K562 (cell line): Measurements from ENCODE around the gene CSTB. TPM values are rescaled to one million over a fixed set of nuclear protein-coding genes. Genes with fewer than 3 reads are reported as not detected.

Experiments
- ATAC-seq: fragments of 200-7000 bp; cut with Tn5 transposase; 3 replicates; pipeline ENCODE4 v1.9.1; 2020; ENCODE audit warnings: moderate library complexity
- BruUV-seq: library from RNA; stranded (reverse); fragments of 400-500 nt; replicated peaks from 2 replicates; lab custom pipeline; 2021; lab: Mats Ljungman, UMichigan
- CTCF ChIA-PET: fragments of 300-600 bp; formaldehyde crosslinking; extraction: SDS; loops from one replicate; lab custom pipeline; 2021; ENCODE audit warnings: low intra/inter-chr PET ratio; lab: Yijun Ruan, JAX
- POLR2A ChIA-PET: fragments of 300-600, 350-650 bp; sonication (Branson Sonifier 250); formaldehyde crosslinking; extraction: SDS; loops from one replicate; lab custom pipeline; 2021; ENCODE audit warnings: antibody characterized with exemption, inconsistent platforms; lab: Yijun Ruan, JAX
- DNase-seq, 4 experiments: peaks; one replicate each; pipeline versions ENCODE4 v3.0.0 to v3.0.0-alpha.2; 2011 to 2018; ENCODE audit warnings: low spot score in 3 of 4, mixed read lengths in 3 of 4; ENCODE audit errors: extremely low read depth in 1 of 4
- FAIRE-seq: peaks from 2 replicates; lab custom pipeline; 2011; peaks lifted over from hg19 to GRCh38; lab: Jason Lieb, UNC
- H2AFZ ChIP-seq: 2 replicates; pipeline ENCODE4 v1.6.0; 2011; ENCODE audit warnings: low read depth, low read length, control low read depth, inconsistent platforms
- H3K27ac ChIP-seq: fragments of 200-600 bp; 3 replicates; pipeline ENCODE4 v1.8.0; 2011; ENCODE audit warnings: low read depth, mild to moderate bottlenecking, control low read depth, inconsistent platforms, low read length, moderate library complexity, mixed read lengths; ENCODE audit errors: extremely low read depth
- H3K27me3 ChIP-seq, 2 experiments: fragments of 300-600 bp in 1 of 2; 2 replicates in 1 of 2; 3 replicates in 1 of 2; pipeline versions ENCODE4 v1.6.0 to v1.8.0; 2011; ENCODE audit warnings: inconsistent platforms in 2 of 2, low read length in 2 of 2, mild to moderate bottlenecking in 1 of 2, mixed read lengths in 1 of 2, moderate library complexity in 1 of 2; ENCODE audit not compliant: control insufficient read depth in 2 of 2, insufficient read depth in 2 of 2
- H3K36me3 ChIP-seq: fragments of 300-600 bp; 3 replicates; pipeline ENCODE4 v1.8.0; 2011; ENCODE audit warnings: mild to moderate bottlenecking, low read length, inconsistent platforms; ENCODE audit not compliant: control insufficient read depth, insufficient read depth
- H3K4me1 ChIP-seq, 2 experiments: fragments of 200-600 bp in 1 of 2; replicated peaks in 1 of 2; 2 replicates in 1 of 2; 3 replicates in 1 of 2; pipeline versions ENCODE4 v1.5.1 to v1.8.0; 2011; ENCODE audit warnings: inconsistent platforms in 2 of 2, low read length in 2 of 2, mild to moderate bottlenecking in 1 of 2, mixed read lengths in 1 of 2, moderate library complexity in 1 of 2; ENCODE audit not compliant: control insufficient read depth in 2 of 2, insufficient read depth in 2 of 2
- H3K4me2 ChIP-seq: 2 replicates; pipeline ENCODE4 v1.6.1; 2011; ENCODE audit warnings: low read length, control low read depth, inconsistent platforms, mixed read lengths; ENCODE audit not compliant: insufficient read depth
- H3K4me3 ChIP-seq: fragments of 200-600 bp; sonication (generic), shearing (Covaris generic); 2 replicates; pipeline ENCODE4 v1.5.1; 2016; ENCODE audit warnings: control low read depth, inconsistent platforms
- H3K79me2 ChIP-seq: fragments of 200-600 bp; 3 replicates; pipeline ENCODE4 v1.8.0; 2011; ENCODE audit warnings: low read length, inconsistent platforms; ENCODE audit not compliant: control insufficient read depth, insufficient read depth
- H3K9ac ChIP-seq, 2 experiments: 2 replicates each; pipeline versions ENCODE4 v1.6.0 to v1.6.1; 2011; ENCODE audit warnings: low read depth in 2 of 2, low read length in 2 of 2, control low read depth in 1 of 2, inconsistent platforms in 1 of 2, mild to moderate bottlenecking in 1 of 2, mixed read lengths in 1 of 2; ENCODE audit not compliant: insufficient read depth in 1 of 2
- H3K9me1 ChIP-seq: one replicate; pipeline ENCODE4 v1.6.0; 2011; ENCODE audit warnings: inconsistent platforms, mild to moderate bottlenecking, low read length, moderate library complexity; ENCODE audit not compliant: control insufficient read depth, insufficient read depth
- H3K9me3 ChIP-seq: replicated peaks from 2 replicates; pipeline ENCODE4 v1.5.1; 2011; ENCODE audit warnings: low read depth, low read length, inconsistent platforms; ENCODE audit not compliant: control insufficient read depth, insufficient read depth
- H4K20me1 ChIP-seq: replicated peaks from 2 replicates; pipeline ENCODE4 v1.6.1; 2011; ENCODE audit warnings: low read length, inconsistent platforms, mixed read lengths; ENCODE audit not compliant: control insufficient read depth, insufficient read depth
- EGR1 ChIP-seq: fragments of 450-650 bp; conservative IDR thresholded peaks from 2 replicates; pipeline ENCODE4 v1.6.1; 2017; ENCODE audit warnings: mild to moderate bottlenecking
- PHF8 ChIP-seq: fragments of 200-600 bp; sonication (generic); IDR thresholded peaks from 2 replicates; pipeline ENCODE4 v1.6.1; 2012; ENCODE audit warnings: mixed run types, mild to moderate bottlenecking, inconsistent platforms, low read length, moderate library complexity, borderline replicate concordance
- POLR2G ChIP-seq: fragments of 200-400 bp; formaldehyde crosslinking; IDR thresholded peaks from 2 replicates; pipeline ENCODE4 v1.6.1; 2017; ENCODE audit warnings: low read depth, mild to moderate bottlenecking, antibody characterized with exemption, low read length, moderate library complexity
- RBFOX2 ChIP-seq: fragments of 200-400 bp; formaldehyde crosslinking; IDR thresholded peaks from 2 replicates; pipeline ENCODE4 v1.6.1; 2017; ENCODE audit warnings: low read depth, mild to moderate bottlenecking, low read length, moderate library complexity
- WHSC1 ChIP-seq: IDR thresholded peaks from one replicate; pipeline ENCODE4 v1.6.1; 2012; ENCODE audit warnings: low read length, control low read depth, inconsistent platforms
- ZFP36 ChIP-seq: fragments of 150-350 bp; IDR thresholded peaks from 2 replicates; pipeline ENCODE4 v1.6.1; 2018; ENCODE audit warnings: low read length, low read depth; ENCODE audit not compliant: partially characterized antibody
- WGBS: fragments of 100-300 bp; shearing (Covaris generic); methylation state at CpG from one replicate; pipeline ENCODE4 v1.1.6; 2016; ENCODE audit warnings: low coverage, mixed read lengths; ENCODE audit not compliant: insufficient coverage; ENCODE audit errors: missing lambda C conversion rate; 5-methylcytosine and 5-hydroxymethylcytosine counted together
- in situ Hi-C: fragments of 300-500 bp; cut with MboI; formaldehyde crosslinking; loops from 4 replicates; pipeline ENCODE4 v1.15.0; 2018; ENCODE audit warnings: inconsistent platforms, mixed read lengths
- intact Hi-C: fragments of 100-400 bp; cut with micrococcal nuclease; formaldehyde crosslinking; loops from 2 replicates; pipeline ENCODE4 v1.14.2; 2022
- polyA plus RNA-seq, 8 experiments: library from polyadenylated mRNA; depleted of rRNA in 4 of 8; stranded (reverse) in 5 of 8; unstranded in 3 of 8; fragments of >200 nt; fragmentation: Nextera tagmentation in 2 of 8; fragmentation: Illumina TruSeq in 1 of 8; extraction: Ambion mirVana in 2 of 8; extraction: Trizol in 1 of 8; gene quantifications; 2 replicates each; pipeline versions ENCODE4 v1.2.1 to v1.2.3, GENCODE V29; 2011 to 2014; ENCODE audit warnings: inconsistent platforms in 1 of 8, missing spikeins in 1 of 8
- total RNA-seq, 7 experiments: library from RNA; depleted of rRNA in 6 of 7; stranded (reverse); fragments of >200 nt in 6 of 7; fragmentation: Illumina TruSeq in 2 of 7; extraction: Trizol in 2 of 7; gene quantifications; 2 replicates each; pipeline versions ENCODE4 v1.2.1 to v1.2.3, GENCODE V29; 2011 to 2021; ENCODE audit warnings: low replicate concordance in 1 of 7

The CSTB gene
- total and polyA plus RNA-seq, 9 of the 15 experiments (the other 6 are each of a cell fraction or from before 2014, with no cell fraction given): 12.4 to 65.0 (median 31.7) TPM

- peaks cover 74% of the 10 kb centered on the region for H3K79me2 ChIP-seq
- peaks cover 76% of the 10 kb centered on the region for H3K36me3 ChIP-seq
- TF ChIP-seq POLR2G (0 out of 2 replicates have a peak, but pooled peaks have one; percentile 3), WHSC1 (no peak), ZFP36 (peak; percentile 49), PHF8 (no peak), EGR1 (peak; percentile 34), RBFOX2 (peak; percentile 29; the same call in 1 of the 2 replicates)
- no peaks in the 10 kb centered on the region for H3K27me3 ChIP-seq
- H3K27ac ChIP-seq: no peak overlapping the region
- in situ Hi-C loops (no loop called here), intact Hi-C loops (no loop called here)
- FAIRE-seq: no peak
- peaks cover 23% of the 10 kb centered on the region for H4K20me1 ChIP-seq
- no peak overlapping the region for H3K4me2 ChIP-seq
- no peak for DNase-seq
- no peaks in the 10 kb centered on the region for H3K9me3 ChIP-seq
- H3K4me1 ChIP-seq: peaks cover 22 to 65% of the 10 kb centered on the region in 2 experiments
- WGBS: 81% methylated on average over 24 of the region's 25 CpGs
- BruUV-seq: no TSS peak
- POLR2A ChIA-PET: interaction anchor here (0.7 kb wide), 1 partner anchor 23 kb away, joined by 4 read pairs; no protein-coding TSS in a partner anchor
- peak overlapping the region in 1 of 2 experiments; percentile 80; a peak in 2 of 4 replicates for H3K9ac ChIP-seq
- no peak for ATAC-seq
- H3K9me1 ChIP-seq: peaks cover 14% of the 10 kb centered on the region
- H2AFZ ChIP-seq: no peak overlapping the region
- H3K4me3 ChIP-seq: no peak overlapping the region
- CTCF ChIA-PET: no interaction called here
These were observed 41.8 kb downstream of the CSTB start for GRCh38 chr21:43734131-43734927.
